Breast epithelium (tissue), 3 donors: ENCODE measurements around the gene PRKN.

Experiments used
- POLR2AphosphoS5 ChIP-seq, 3 donors: sonication (generic); formaldehyde crosslinking; IDR thresholded peaks; one replicate each; pipeline ENCODE4 v1.6.1; 2017; ENCODE audit warnings: antibody characterized with exemption in 3 of 3
- TF ChIP-seq, protein P1 (sequence below), 3 donors: fragments of 450-650 bp; IDR thresholded peaks; one replicate each; pipeline ENCODE4 v1.5.1; 2016 to 2017; ENCODE audit warnings: antibody characterized with exemption in 3 of 3, mild to moderate bottlenecking in 3 of 3, moderate library complexity in 3 of 3

DNA sequence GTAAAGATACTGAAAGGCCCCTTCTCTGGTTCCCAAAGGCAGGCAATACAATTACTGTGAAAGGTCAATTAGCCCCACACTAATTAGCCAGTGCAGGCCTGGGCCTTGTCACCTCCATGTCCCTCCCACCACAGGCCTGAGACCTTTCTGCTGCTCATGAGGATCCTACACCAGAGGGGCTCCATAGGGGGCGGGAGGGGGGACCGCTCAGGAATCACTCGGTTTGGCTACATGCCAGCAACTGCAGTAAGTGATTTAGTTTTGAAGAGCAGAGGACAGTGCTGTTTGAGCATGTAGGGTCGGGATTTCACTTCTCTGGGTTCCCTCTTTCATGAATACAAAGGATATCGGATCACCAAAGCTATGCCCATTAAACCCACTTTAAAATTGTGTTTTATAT lies 455.6 kb downstream of the PRKN start:
- TF ChIP-seq POLR2AphosphoS5 (IDR thresholded peaks at IDR 0.05), result no peak
- TF ChIP-seq, protein P1, sequence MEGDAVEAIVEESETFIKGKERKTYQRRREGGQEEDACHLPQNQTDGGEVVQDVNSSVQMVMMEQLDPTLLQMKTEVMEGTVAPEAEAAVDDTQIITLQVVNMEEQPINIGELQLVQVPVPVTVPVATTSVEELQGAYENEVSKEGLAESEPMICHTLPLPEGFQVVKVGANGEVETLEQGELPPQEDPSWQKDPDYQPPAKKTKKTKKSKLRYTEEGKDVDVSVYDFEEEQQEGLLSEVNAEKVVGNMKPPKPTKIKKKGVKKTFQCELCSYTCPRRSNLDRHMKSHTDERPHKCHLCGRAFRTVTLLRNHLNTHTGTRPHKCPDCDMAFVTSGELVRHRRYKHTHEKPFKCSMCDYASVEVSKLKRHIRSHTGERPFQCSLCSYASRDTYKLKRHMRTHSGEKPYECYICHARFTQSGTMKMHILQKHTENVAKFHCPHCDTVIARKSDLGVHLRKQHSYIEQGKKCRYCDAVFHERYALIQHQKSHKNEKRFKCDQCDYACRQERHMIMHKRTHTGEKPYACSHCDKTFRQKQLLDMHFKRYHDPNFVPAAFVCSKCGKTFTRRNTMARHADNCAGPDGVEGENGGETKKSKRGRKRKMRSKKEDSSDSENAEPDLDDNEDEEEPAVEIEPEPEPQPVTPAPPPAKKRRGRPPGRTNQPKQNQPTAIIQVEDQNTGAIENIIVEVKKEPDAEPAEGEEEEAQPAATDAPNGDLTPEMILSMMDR (IDR thresholded peaks at IDR 0.05), result no peak
